Adrenal gland (tissue), 5 donors: ENCODE results near the gene OXSR1.

Source experiments
- CTCF ChIP-seq, 6 experiments: fragments of 450-650 bp in 4 of 6; fragments of 200-600 bp in 2 of 6; sonication (generic) in 1 of 6; IDR thresholded peaks; 1 replicate in 5 of 6; 2 replicates in 1 of 6; pipeline versions ENCODE4 v1.5.1 to v1.8.0; 2016 to 2021; ENCODE audit warnings: antibody characterized with exemption in 6 of 6, mild to moderate bottlenecking in 2 of 6, moderate library complexity in 1 of 6
- POLR2A ChIP-seq, 2 donors: fragments of 450-650 bp; IDR thresholded peaks; one replicate each; pipeline ENCODE4 v1.6.1; 2017; ENCODE audit warnings: antibody characterized with exemption in 2 of 2, mild to moderate bottlenecking in 2 of 2, moderate library complexity in 1 of 2
- donor health status: DM: no; HTN: no; CAD: no.

- peak in 2 of 6 experiments; percentile 9 to 24 for TF ChIP-seq CTCF (IDR thresholded peaks at IDR 0.05)
- no peak for TF ChIP-seq POLR2A (IDR thresholded peaks at IDR 0.05)
These were observed 2.1 kb upstream of the OXSR1 start for GRCh38 chr3:38163117-38163840.
